GM12878 (cell line): ENCODE measurements around the gene TMEM207. TPM values are rescaled to one million over a fixed set of nuclear protein-coding genes. Genes with fewer than 3 reads are reported as not detected.

Experiments
- ATAC-seq: fragments of 200-7000 bp; cut with Tn5 transposase; 3 replicates; pipeline ENCODE4 v1.9.1; 2020; ENCODE audit warnings: mild to moderate bottlenecking, moderate library complexity
- BruUV-seq: library from RNA; stranded (reverse); fragments of 400-500 nt; replicated peaks from 2 replicates; lab custom pipeline; 2021; lab: Mats Ljungman, UMichigan
- CTCF ChIA-PET: fragments of 300-600 bp; sonication (Branson Sonifier 250); formaldehyde crosslinking; extraction: SDS; loops from one replicate; lab custom pipeline; 2021; ENCODE audit warnings: inconsistent platforms; lab: Yijun Ruan, JAX
- POLR2A ChIA-PET: fragments of 350-600 bp; formaldehyde crosslinking; extraction: SDS; loops from one replicate; lab custom pipeline; 2021; ENCODE audit warnings: inconsistent platforms; lab: Charles Lee
- RAD21 ChIA-PET: fragments of 300-600 bp; sonication (Branson Sonifier 250); formaldehyde crosslinking; loops from one replicate; lab custom pipeline; 2023; ENCODE audit warnings: antibody characterized with exemption; ENCODE audit not compliant: unreplicated experiment; lab: Charles Lee
- SMC1A ChIA-PET: fragments of 300-600 bp; sonication (Branson Sonifier 250); formaldehyde crosslinking; loops from one replicate; lab custom pipeline; 2023; ENCODE audit not compliant: unreplicated experiment, uncharacterized antibody; lab: Charles Lee
- DNase-seq: peaks from one replicate; pipeline ENCODE4 v3.0.0-alpha.2; 2011; ENCODE audit warnings: low read depth, low spot score
- FAIRE-seq: peaks from 3 replicates; lab custom pipeline; 2011; peaks lifted over from hg19 to GRCh38; lab: Jason Lieb, UNC
- H2AFZ ChIP-seq: 2 replicates; pipeline ENCODE4 v1.6.0; 2011; ENCODE audit warnings: low read depth, low read length, control low read depth; ENCODE audit not compliant: control insufficient read depth
- H3K27ac ChIP-seq: 2 replicates; pipeline ENCODE4 v1.5.1; 2011; ENCODE audit warnings: control low read depth; ENCODE audit not compliant: control insufficient read depth, insufficient read depth
- H3K27me3 ChIP-seq, 2 experiments: replicated peaks in 1 of 2; 2 replicates each; pipeline versions ENCODE4 v1.6.0 to v1.6.1; 2011; ENCODE audit warnings: low read length in 1 of 2; ENCODE audit not compliant: control insufficient read depth in 2 of 2, insufficient read depth in 2 of 2
- H3K36me3 ChIP-seq, 2 experiments: 2 replicates each; pipeline ENCODE4 v1.5.1; 2011; ENCODE audit warnings: low read length in 1 of 2; ENCODE audit not compliant: control insufficient read depth in 2 of 2, insufficient read depth in 2 of 2
- H3K4me1 ChIP-seq: 2 replicates; pipeline ENCODE4 v1.6.1; 2011; ENCODE audit warnings: mild to moderate bottlenecking, low read length, moderate library complexity, mixed read lengths; ENCODE audit not compliant: control insufficient read depth, insufficient read depth
- H3K4me2 ChIP-seq: 2 replicates; pipeline ENCODE4 v1.6.0; 2011; ENCODE audit warnings: control low read depth; ENCODE audit not compliant: control insufficient read depth, insufficient read depth
- H3K4me3 ChIP-seq: fragments of 200-600 bp; sonication (generic); 2 replicates; pipeline ENCODE4 v1.5.1; 2016
- H3K79me2 ChIP-seq: 2 replicates; pipeline ENCODE4 v1.6.0; 2011; ENCODE audit warnings: low read length; ENCODE audit not compliant: control insufficient read depth, insufficient read depth
- H3K9ac ChIP-seq: 2 replicates; pipeline ENCODE4 v1.8.0; 2011; ENCODE audit warnings: low read length, control low read depth, mixed read lengths; ENCODE audit not compliant: control insufficient read depth, insufficient read depth
- H3K9me3 ChIP-seq: replicated peaks from 3 replicates; pipeline ENCODE4 v1.5.1; 2011; ENCODE audit warnings: mild to moderate bottlenecking, low read length; ENCODE audit not compliant: control insufficient read depth, insufficient read depth
- H4K20me1 ChIP-seq: 2 replicates; pipeline ENCODE4 v1.6.0; 2011; ENCODE audit not compliant: control insufficient read depth, insufficient read depth
- SIX5 ChIP-seq: IDR thresholded peaks from 2 replicates; pipeline ENCODE4 v1.6.1; 2011; ENCODE audit warnings: mild to moderate bottlenecking, low read depth, low read length, moderate library complexity; ENCODE audit not compliant: severe bottlenecking
- ZNF592 ChIP-seq: fragments of 450-650 bp; IDR thresholded peaks from 2 replicates; pipeline ENCODE4 v1.6.1; 2017; ENCODE audit warnings: mild to moderate bottlenecking, moderate library complexity
- ZZZ3 ChIP-seq: IDR thresholded peaks from 2 replicates; pipeline ENCODE4 v1.6.1; 2011; ENCODE audit warnings: low read depth; ENCODE audit not compliant: control insufficient read depth, insufficient read length
- WGBS: methylation state at CpG from one replicate; pipeline ENCODE4 v1.1.6; 2016; ENCODE audit warnings: low lambda C conversion rate; ENCODE audit not compliant: insufficient replicate concordance, insufficient coverage; ENCODE audit errors: missing lambda C conversion rate; 5-methylcytosine and 5-hydroxymethylcytosine counted together
- in situ Hi-C: fragments of 300-500 bp; cut with MboI; formaldehyde crosslinking; loops from 9 replicates; pipeline ENCODE4 v1.14.3; 2018; ENCODE audit warnings: mixed read lengths
- intact Hi-C: fragments of 100-400 bp; cut with micrococcal nuclease; formaldehyde crosslinking; loops from one replicate; pipeline ENCODE4 v1.14.2; 2022; ENCODE audit not compliant: unreplicated experiment
- polyA plus RNA-seq, 11 experiments: library from polyadenylated mRNA; depleted of rRNA in 4 of 11; unstranded in 6 of 11; stranded (reverse) in 5 of 11; fragments of >200 nt; fragmentation: Nextera tagmentation in 4 of 11; fragmentation: Illumina TruSeq in 1 of 11; extraction: Ambion mirVana in 4 of 11; extraction: Trizol in 1 of 11; gene quantifications; 1 replicate in 1 of 11; 2 replicates in 10 of 11; pipeline versions ENCODE4 v1.2.1 to v1.2.3, GENCODE V29; 2011 to 2016; ENCODE audit warnings: inconsistent platforms in 2 of 11, missing spikeins in 2 of 11, low read depth in 1 of 11
- total RNA-seq, 4 experiments: library from RNA; depleted of rRNA in 3 of 4; stranded (reverse); fragments of >200 nt in 3 of 4; fragmentation: Illumina TruSeq in 1 of 4; extraction: Trizol in 1 of 4; gene quantifications; 2 replicates each; pipeline versions ENCODE4 v1.2.1 to v1.2.3, GENCODE V29; 2013 to 2021
- TF ChIP-seq, protein P1 (sequence below): fragments of 450-650 bp; IDR thresholded peaks from 2 replicates; pipeline ENCODE4 v1.6.1; 2017; ENCODE audit warnings: mild to moderate bottlenecking, moderate library complexity
- TF ChIP-seq, protein P2 (sequence below): fragments of 450-650 bp; formaldehyde crosslinking; IDR thresholded peaks from 2 replicates; pipeline ENCODE4 v1.5.0; 2022; ENCODE audit warnings: mild to moderate bottlenecking, missing genetic modification characterization
- TF ChIP-seq, protein P3 (sequence below): fragments of 450-650 bp; IDR thresholded peaks from 2 replicates; pipeline ENCODE4 v1.6.1; 2018; ENCODE audit warnings: borderline replicate concordance, mild to moderate bottlenecking; ENCODE audit not compliant: partially characterized antibody

TMEM207 gene
- total and polyA plus RNA-seq, 10 of the 15 experiments (the other 5 are each of a cell fraction or from before 2014, with no cell fraction given): not detected

DNA sequence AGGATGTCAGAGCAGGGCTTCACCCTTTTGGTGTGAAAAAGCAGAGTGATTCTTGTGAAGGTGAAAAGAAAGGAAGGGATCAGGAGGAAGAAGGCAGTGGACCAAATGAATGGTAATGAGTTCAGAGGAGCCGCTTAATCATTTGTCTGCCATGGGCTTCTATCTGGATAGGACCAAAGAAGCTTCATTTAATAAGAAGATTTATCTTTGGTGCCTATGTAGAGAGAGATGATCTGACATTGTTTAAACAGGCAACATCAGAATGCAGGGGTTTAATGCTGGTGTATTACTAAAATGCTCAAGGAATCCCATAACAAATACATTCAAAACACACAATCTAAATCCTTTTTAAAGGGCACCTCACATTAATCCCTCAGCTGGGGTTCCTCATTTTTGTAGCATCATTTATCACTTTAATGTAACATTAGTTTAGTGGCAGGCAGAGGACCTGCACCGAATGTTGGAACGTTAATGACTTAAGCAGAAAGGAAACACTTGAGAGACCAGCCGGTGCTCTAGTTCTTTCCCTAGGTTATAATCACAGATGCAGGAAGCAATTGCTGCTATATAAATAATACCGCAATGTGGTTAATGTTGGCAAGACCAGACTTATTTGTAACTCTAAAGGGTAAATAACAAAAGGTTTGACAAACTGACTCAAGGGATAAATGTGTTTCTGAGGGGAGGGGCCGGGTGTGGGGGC is 36.3 kb upstream of the TMEM207 start (continued):
- TF ChIP-seq ZZZ3: no peak
- TF ChIP-seq SIX5: no peak
- TF ChIP-seq, protein P1, sequence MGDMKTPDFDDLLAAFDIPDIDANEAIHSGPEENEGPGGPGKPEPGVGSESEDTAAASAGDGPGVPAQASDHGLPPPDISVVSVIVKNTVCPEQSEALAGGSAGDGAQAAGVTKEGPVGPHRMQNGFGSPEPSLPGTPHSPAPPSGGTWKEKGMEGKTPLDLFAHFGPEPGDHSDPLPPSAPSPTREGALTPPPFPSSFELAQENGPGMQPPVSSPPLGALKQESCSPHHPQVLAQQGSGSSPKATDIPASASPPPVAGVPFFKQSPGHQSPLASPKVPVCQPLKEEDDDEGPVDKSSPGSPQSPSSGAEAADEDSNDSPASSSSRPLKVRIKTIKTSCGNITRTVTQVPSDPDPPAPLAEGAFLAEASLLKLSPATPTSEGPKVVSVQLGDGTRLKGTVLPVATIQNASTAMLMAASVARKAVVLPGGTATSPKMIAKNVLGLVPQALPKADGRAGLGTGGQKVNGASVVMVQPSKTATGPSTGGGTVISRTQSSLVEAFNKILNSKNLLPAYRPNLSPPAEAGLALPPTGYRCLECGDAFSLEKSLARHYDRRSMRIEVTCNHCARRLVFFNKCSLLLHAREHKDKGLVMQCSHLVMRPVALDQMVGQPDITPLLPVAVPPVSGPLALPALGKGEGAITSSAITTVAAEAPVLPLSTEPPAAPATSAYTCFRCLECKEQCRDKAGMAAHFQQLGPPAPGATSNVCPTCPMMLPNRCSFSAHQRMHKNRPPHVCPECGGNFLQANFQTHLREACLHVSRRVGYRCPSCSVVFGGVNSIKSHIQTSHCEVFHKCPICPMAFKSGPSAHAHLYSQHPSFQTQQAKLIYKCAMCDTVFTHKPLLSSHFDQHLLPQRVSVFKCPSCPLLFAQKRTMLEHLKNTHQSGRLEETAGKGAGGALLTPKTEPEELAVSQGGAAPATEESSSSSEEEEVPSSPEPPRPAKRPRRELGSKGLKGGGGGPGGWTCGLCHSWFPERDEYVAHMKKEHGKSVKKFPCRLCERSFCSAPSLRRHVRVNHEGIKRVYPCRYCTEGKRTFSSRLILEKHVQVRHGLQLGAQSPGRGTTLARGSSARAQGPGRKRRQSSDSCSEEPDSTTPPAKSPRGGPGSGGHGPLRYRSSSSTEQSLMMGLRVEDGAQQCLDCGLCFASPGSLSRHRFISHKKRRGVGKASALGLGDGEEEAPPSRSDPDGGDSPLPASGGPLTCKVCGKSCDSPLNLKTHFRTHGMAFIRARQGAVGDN: no peak

- in situ Hi-C loops: no loop called here
- FAIRE-seq: no peak
- TF ChIP-seq, protein P2, sequence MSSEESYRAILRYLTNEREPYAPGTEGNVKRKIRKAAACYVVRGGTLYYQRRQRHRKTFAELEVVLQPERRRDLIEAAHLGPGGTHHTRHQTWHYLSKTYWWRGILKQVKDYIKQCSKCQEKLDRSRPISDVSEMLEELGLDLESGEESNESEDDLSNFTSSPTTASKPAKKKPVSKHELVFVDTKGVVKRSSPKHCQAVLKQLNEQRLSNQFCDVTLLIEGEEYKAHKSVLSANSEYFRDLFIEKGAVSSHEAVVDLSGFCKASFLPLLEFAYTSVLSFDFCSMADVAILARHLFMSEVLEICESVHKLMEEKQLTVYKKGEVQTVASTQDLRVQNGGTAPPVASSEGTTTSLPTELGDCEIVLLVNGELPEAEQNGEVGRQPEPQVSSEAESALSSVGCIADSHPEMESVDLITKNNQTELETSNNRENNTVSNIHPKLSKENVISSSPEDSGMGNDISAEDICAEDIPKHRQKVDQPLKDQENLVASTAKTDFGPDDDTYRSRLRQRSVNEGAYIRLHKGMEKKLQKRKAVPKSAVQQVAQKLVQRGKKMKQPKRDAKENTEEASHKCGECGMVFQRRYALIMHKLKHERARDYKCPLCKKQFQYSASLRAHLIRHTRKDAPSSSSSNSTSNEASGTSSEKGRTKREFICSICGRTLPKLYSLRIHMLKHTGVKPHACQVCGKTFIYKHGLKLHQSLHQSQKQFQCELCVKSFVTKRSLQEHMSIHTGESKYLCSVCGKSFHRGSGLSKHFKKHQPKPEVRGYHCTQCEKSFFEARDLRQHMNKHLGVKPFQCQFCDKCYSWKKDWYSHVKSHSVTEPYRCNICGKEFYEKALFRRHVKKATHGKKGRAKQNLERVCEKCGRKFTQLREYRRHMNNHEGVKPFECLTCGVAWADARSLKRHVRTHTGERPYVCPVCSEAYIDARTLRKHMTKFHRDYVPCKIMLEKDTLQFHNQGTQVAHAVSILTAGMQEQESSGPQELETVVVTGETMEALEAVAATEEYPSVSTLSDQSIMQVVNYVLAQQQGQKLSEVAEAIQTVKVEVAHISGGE (CRISPR knock-in tag): no peak
- TF ChIP-seq, protein P3, sequence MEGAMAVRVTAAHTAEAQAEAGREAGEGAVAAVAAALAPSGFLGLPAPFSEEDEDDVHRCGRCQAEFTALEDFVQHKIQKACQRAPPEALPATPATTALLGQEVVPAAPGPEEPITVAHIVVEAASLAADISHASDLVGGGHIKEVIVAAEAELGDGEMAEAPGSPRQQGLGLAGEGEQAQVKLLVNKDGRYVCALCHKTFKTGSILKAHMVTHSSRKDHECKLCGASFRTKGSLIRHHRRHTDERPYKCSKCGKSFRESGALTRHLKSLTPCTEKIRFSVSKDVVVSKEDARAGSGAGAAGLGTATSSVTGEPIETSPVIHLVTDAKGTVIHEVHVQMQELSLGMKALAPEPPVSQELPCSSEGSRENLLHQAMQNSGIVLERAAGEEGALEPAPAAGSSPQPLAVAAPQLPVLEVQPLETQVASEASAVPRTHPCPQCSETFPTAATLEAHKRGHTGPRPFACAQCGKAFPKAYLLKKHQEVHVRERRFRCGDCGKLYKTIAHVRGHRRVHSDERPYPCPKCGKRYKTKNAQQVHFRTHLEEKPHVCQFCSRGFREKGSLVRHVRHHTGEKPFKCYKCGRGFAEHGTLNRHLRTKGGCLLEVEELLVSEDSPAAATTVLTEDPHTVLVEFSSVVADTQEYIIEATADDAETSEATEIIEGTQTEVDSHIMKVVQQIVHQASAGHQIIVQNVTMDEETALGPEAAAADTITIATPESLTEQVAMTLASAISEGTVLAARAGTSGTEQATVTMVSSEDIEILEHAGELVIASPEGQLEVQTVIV: no peak
- no peak for TF ChIP-seq ZNF592
Observed at GRCh38 chr3:190481779-190482178, 32.1 kb upstream of the TMEM207 start.

More at GRCh38 chr3:190481779-190482178, 32.1 kb upstream of the TMEM207 start:
- Histone ChIP-seq H3K4me3 (no peak overlapping the region), H3K27ac (no peak overlapping the region), H3K36me3 (no peaks in the 10 kb centered on the region), H3K4me2 (no peak overlapping the region), H3K9ac (no peak overlapping the region), H3K27me3 (no peaks in the 10 kb centered on the region), H4K20me1 (no peaks in the 10 kb centered on the region), H3K79me2 (no peaks in the 10 kb centered on the region), H2AFZ (no peak overlapping the region), H3K9me3 (no peaks in the 10 kb centered on the region), H3K4me1 (no peaks in the 10 kb centered on the region)
- WGBS: 75% methylated on average over 2 of the region's 2 CpGs
- RAD21 ChIA-PET: no interaction called here
- ATAC-seq (no peak), DNase-seq (no peak)
- intact Hi-C loops: no loop called here
- CTCF ChIA-PET: interaction anchor here (0.7 kb wide), 1 partner anchor 18 kb away, joined by 3 read pairs; no protein-coding TSS in a partner anchor
- POLR2A ChIA-PET: no interaction called here
- SMC1A ChIA-PET: no interaction called here
- no TSS peak for BruUV-seq
